SK-N-MC (cell line): ENCODE results near the gene KCNK15.
"Not testable (repeated sequence)": the region's sequence is repeated elsewhere in the genome, so short reads cannot be mapped to it uniquely, and the experiment has no call there.

ENCODE experiments used
- DNase-seq: peaks from one replicate; pipeline ENCODE4 v3.0.0-alpha.2; 2011; ENCODE audit warnings: low read depth, low spot score
- H3K27ac ChIP-seq: fragments of 200-600 bp; sonication (generic); 2 replicates; pipeline ENCODE4 v1.5.1; 2016; ENCODE audit warnings: mixed run types
- H3K36me3 ChIP-seq: fragments of 200-600 bp; sonication (generic); 2 replicates; pipeline ENCODE4 v1.6.1; 2017; ENCODE audit warnings: antibody characterized with exemption, low read length, mixed read lengths; ENCODE audit not compliant: insufficient read depth
- H3K4me3 ChIP-seq: fragments of 200-600 bp; sonication (generic); 2 replicates; pipeline ENCODE4 v1.5.1; 2016
- H3K9ac ChIP-seq: fragments of 200-600 bp; sonication (generic); 2 replicates; pipeline ENCODE4 v1.8.0; 2017; ENCODE audit warnings: mixed run types, mixed read lengths; ENCODE audit not compliant: insufficient read length
- H3K9me3 ChIP-seq: fragments of 200-600 bp; sonication (generic); 2 replicates; pipeline ENCODE4 v1.6.1; 2017; ENCODE audit warnings: low read depth, mild to moderate bottlenecking, antibody characterized with exemption, low read length, moderate library complexity, mixed read lengths
- EZH2 ChIP-seq: fragments of 200-600 bp; sonication (generic); IDR thresholded peaks from one replicate; pipeline ENCODE4 v1.6.1; 2017; ENCODE audit warnings: antibody characterized with exemption
- FOXP2 ChIP-seq: optimal IDR thresholded peaks from 2 replicates; pipeline ENCODE3; 2011; ENCODE audit warnings: mild to moderate bottlenecking, moderate library complexity; ENCODE audit not compliant: insufficient read depth; ENCODE audit errors: extremely low read length, control extremely low read depth
- POLR2AphosphoS5 ChIP-seq: IDR thresholded peaks from 2 replicates; pipeline ENCODE4 v1.6.1; 2012; ENCODE audit warnings: mild to moderate bottlenecking, low read depth, low read length, borderline replicate concordance

Gene KCNK15

DNA sequence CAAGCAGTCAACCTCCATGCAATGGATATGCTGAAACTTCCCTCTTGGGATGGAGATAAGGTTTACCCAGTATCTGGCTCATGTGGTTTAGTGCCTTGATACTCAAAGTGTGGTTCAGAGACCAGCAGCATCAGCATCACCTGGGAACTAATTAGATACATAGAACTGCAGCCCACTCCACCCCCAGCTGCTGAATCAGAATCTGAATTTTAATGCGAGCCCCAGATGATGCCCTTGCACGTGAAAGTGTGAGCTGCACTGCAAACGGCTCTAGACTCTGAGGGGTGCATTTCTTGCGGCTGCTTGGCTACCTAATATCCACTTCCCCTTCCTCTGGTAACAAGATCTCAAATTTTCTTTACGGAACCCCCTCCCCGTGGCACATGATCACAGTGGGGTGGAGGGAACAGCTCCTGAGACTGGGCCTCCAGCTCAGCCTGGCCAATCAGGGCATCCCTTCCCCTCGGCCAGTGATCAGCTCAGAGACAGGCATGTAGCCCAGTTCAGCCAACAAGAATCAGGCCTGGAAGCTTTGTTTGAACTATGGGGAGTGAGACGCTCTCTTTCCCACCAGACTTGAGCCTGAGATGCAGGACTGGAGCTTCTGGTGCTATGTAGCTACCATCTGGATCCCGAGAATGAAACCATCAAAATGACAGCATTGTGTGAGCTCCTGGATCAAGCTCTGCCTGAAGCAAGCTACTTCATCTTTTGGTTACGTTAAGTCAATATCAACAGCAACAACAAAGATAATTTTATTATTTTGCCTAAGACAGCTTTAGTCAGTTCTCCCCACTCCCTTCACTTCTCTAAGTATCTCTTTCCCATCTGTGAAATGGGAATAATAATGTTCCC is 12.8 kb downstream of the KCNK15 start:
- no peak for TF ChIP-seq FOXP2
- TF ChIP-seq POLR2AphosphoS5 = no peak
- TF ChIP-seq EZH2 = no peak
- Histone ChIP-seq H3K9ac (no peak overlapping the region), H3K36me3 (no peaks in the 10 kb centered on the region), H3K9me3 (no peaks in the 10 kb centered on the region), H3K4me3 (no peak overlapping the region), H3K27ac (no peak overlapping the region)
- no peak for DNase-seq

DNA sequence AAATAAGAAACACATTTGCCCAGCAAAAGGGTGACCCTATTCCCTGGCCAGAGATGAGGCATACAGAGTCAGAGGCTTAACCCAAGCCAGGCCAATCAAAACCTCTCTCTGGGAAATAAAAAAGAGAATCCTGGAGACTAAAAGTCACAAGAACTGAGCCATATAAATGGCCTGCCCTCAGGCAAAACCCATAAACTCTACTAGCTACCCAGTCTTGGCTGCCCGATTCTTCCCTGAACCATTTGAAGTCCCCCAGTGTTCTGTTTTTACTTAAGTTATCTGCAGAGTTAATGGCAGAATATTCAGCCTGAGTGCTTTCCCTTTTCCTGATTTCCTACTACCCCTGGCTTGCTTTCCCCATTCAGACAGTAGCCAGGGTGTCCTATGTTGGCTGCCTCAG is 13.9 kb downstream of the KCNK15 start:
- no peak overlapping the region for H3K27ac ChIP-seq
- no peak for DNase-seq

DNA sequence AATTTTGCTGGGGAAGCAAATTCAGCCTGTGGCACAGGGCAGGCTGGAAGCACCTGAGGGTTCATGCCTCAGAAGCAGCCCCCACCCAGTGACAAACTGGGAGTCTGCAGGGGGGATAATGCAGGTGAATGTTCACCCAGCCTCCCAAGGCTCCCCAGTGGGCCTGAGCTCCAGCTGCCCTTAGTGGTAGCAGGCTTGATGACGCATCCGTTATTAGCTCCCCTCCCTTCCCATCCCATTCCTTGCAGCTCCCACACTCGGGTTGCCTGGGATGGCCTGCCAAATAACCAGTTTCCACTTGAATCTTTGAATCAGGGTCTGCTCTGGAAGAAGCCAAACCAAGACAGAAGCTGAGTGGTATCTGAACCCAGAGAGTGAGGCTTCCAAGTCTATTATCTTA is 15.8 kb downstream of the KCNK15 start:
- Histone ChIP-seq H3K27ac (no peak overlapping the region), H3K9ac (no peak overlapping the region), H3K4me3 (no peak overlapping the region), H3K9me3 (no peaks in the 10 kb centered on the region), H3K36me3 (no peaks in the 10 kb centered on the region)
- TF ChIP-seq EZH2 = no peak
- no peak for DNase-seq

More for the DNA sequence above, 13.9 kb downstream of the KCNK15 start:
- Histone ChIP-seq H3K36me3 (no peaks in the 10 kb centered on the region), H3K4me3 (no peak overlapping the region), H3K9ac (no peak overlapping the region), H3K9me3 (no peaks in the 10 kb centered on the region)
- no peak for TF ChIP-seq EZH2
- TF ChIP-seq POLR2AphosphoS5 = no peak
- no peak for TF ChIP-seq FOXP2

DNA sequence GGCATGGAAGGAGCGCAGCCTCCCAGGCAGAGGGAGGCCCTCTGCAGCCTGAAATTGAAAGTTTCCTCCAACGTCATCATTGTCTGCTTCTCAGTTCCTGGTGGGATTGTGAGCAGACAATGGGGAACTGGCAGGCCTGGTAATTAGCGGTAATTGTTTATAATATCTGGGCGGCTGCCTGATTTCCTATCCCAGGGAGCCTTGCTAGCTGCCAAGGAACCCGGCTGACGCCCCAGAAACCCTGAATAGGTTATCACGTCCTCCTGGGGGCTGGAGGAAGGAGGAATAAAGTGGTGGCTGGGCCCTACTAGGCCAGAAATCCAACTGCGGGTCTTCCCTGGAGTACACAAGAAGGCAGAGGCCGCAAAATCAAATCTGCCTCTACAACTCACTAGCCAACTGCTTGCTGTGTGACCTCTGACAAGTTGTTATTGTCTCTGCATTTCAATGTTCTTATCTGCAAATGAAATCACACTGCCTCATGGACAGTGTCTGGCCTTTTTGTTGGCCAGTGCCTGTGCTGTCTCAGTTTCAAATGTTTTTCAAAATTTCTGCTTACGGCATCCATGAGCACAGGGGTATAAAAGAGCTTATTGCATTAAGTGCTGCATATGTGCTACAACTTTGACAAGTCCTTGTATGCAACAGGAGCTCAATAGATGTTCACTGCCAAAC is 16.9 kb downstream of the KCNK15 start:
- H3K9ac ChIP-seq = no peak overlapping the region
- H3K9me3 ChIP-seq = no peaks in the 10 kb centered on the region
- H3K27ac ChIP-seq = no peak overlapping the region
- TF ChIP-seq EZH2 (no peak), POLR2AphosphoS5 (no peak), FOXP2 (no peak)
- no peak overlapping the region for H3K4me3 ChIP-seq
- DNase-seq = no peak
- no peaks in the 10 kb centered on the region for H3K36me3 ChIP-seq

DNA sequence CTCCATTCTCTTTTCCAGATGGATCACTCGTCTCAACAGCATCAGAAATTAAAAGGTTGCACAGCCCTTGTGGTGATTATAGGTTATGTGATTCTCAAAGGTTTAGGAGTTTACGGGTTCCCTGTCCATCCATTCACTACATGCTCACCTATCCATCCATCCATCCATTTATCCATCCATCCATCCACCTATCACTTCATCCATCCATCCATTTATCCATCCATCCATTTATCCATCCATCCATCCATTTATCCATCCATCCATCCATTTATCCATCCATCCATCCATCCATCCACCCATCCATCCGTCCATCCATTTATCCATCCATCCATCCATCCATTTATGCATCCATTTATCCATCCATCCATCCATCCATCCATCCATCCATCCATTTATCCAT is 18.1 kb downstream of the KCNK15 start:
- not testable (repeated sequence) for H3K9me3 ChIP-seq, H3K9ac ChIP-seq, H3K27ac ChIP-seq, H3K4me3 ChIP-seq, H3K36me3 ChIP-seq, DNase-seq

DNA sequence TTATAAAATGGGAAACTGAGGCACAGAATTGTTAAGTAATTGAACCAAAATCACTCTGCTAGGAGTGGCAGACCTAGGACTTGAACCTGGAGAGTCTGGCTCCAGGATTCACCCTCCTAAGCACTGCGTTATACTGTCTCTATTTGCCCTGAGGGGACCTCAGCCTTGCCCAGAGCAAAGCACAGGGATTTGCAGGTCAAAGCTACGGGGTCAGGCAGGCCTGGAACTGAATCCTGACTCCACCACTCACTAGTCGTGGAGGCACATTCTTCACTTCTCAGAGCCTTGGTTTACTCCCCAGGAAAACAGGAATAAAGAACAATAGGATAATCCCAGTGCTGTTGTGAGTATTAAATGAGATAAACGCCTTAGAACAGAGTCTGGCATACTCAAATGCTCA is 19.4 kb downstream of the KCNK15 start:
- Histone ChIP-seq H3K4me3 (no peak overlapping the region), H3K36me3 (no peaks in the 10 kb centered on the region), H3K9me3 (no peaks in the 10 kb centered on the region), H3K27ac (no peak overlapping the region), H3K9ac (no peak overlapping the region)
- no peak for DNase-seq
- TF ChIP-seq FOXP2 (no peak), POLR2AphosphoS5 (no peak), EZH2 (no peak)

DNA sequence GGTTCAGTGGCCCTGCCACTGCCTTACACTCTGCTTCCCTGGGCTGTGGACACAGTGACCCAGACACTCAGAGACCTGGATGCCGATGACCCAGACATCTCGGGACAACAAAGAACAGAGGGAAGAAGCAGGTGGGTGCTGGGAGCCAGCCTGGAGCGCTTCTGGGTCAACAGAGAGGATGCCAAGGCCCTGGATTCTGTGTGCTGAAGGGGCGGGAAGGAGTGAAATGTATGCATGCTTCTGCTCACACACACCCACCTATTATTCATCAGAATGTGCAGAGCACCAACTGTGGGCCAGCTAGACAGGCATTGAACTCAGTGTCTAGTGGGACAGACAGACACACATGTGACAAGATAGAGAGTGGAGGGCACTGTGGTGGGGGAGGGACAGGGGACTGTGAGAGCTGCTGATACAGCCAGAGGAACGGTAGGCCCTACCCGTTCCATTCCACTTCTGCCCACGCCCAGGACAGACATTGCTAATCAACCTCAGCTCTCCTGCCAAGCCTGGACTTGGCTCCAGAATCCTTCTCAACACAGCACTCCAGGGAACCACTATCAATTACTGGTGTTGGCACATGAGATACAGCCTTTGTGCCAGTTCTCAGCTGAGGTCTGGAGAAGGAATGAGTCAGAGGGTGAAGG is 20.2 kb downstream of the KCNK15 start:
- DNase-seq = no peak
- TF ChIP-seq FOXP2 = no peak
- no peak for TF ChIP-seq EZH2
- no peak for TF ChIP-seq POLR2AphosphoS5
- Histone ChIP-seq H3K27ac (no peak overlapping the region), H3K36me3 (no peaks in the 10 kb centered on the region), H3K4me3 (no peak overlapping the region), H3K9me3 (no peaks in the 10 kb centered on the region), H3K9ac (no peak overlapping the region)

DNA sequence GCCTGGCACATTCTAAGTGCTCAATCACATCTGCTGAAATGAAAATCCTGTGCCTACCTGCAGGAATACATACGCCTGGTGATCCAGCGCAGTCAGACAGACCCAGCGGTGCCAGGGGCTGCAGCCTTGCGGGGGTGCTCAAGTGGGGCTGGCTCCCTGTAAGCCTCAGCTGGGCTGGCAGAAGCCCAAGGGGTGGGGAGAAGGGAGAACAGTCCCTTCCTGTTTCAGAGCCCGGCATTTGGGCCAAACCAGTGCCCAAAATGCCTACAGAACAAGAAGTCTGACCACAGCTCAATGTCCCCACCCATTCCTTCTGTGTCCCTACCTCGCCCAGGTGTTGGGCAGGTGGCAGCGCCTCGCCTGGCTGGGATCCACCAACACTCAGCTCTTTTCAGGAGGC is 22.6 kb downstream of the KCNK15 start:
- Histone ChIP-seq H3K27ac (no peak overlapping the region), H3K9me3 (no peaks in the 10 kb centered on the region), H3K4me3 (no peak overlapping the region), H3K9ac (no peak overlapping the region), H3K36me3 (no peaks in the 10 kb centered on the region)
- no peak for DNase-seq
- no peak for TF ChIP-seq FOXP2
- TF ChIP-seq POLR2AphosphoS5 = no peak
- no peak for TF ChIP-seq EZH2
